Endothelial cell of umbilical vein (primary cell): ENCODE results near the gene REM2. TPM values are rescaled to one million over a fixed set of nuclear protein-coding genes. Genes with fewer than 3 reads are reported as not detected.

Experiments
- BruUV-seq: library from RNA; stranded (reverse); fragments of 400-500 nt; replicated peaks from 2 replicates; lab custom pipeline; 2021; lab: Mats Ljungman, UMichigan
- CTCF ChIA-PET: fragments of 300-600, 350-600 bp; sonication (Branson Sonifier 250); formaldehyde crosslinking; loops from one replicate; lab custom pipeline; 2021; ENCODE audit warnings: antibody characterized with exemption, inconsistent platforms; lab: Charles Lee
- POLR2A ChIA-PET: fragments of 300-600, 350-600 bp; sonication (Branson Sonifier 250); formaldehyde crosslinking; loops from one replicate; lab custom pipeline; 2021; ENCODE audit warnings: antibody characterized with exemption, inconsistent platforms; lab: Charles Lee
- DNase-seq: peaks from one replicate; pipeline ENCODE4 v3.0.0-alpha.2; 2011; ENCODE audit warnings: low read depth, low spot score
- FAIRE-seq: peaks from 2 replicates; lab custom pipeline; 2011; peaks lifted over from hg19 to GRCh38; lab: Jason Lieb, UNC
- H2AFZ ChIP-seq: 2 replicates; pipeline ENCODE4 v1.6.0; 2012; ENCODE audit warnings: low read depth, low read length, control low read depth, inconsistent platforms
- H3K27ac ChIP-seq: 2 replicates; pipeline ENCODE4 v1.5.1; 2011; ENCODE audit warnings: low read depth, mild to moderate bottlenecking, control low read depth, low read length, moderate library complexity; ENCODE audit not compliant: insufficient read depth
- H3K27me3 ChIP-seq, 2 experiments: 2 replicates each; pipeline versions ENCODE4 v1.6.0 to v1.6.1; 2011; ENCODE audit warnings: low read length in 2 of 2, mixed read lengths in 1 of 2; ENCODE audit not compliant: control insufficient read depth in 2 of 2, insufficient read depth in 2 of 2
- H3K36me3 ChIP-seq, 2 experiments: 2 replicates in 1 of 2; 3 replicates in 1 of 2; pipeline ENCODE4 v1.5.1; 2011; ENCODE audit warnings: low read length in 2 of 2, mild to moderate bottlenecking in 1 of 2, moderate library complexity in 1 of 2; ENCODE audit not compliant: control insufficient read depth in 2 of 2, insufficient read depth in 2 of 2; ENCODE audit errors: extremely low read depth in 1 of 2
- H3K4me1 ChIP-seq: 3 replicates; pipeline ENCODE4 v1.5.1; 2011; ENCODE audit warnings: mild to moderate bottlenecking, low read length; ENCODE audit not compliant: control insufficient read depth, insufficient read depth; ENCODE audit errors: extremely low read depth
- H3K4me2 ChIP-seq: 2 replicates; pipeline ENCODE4 v1.6.1; 2011; ENCODE audit warnings: low read length, control low read depth, mixed read lengths; ENCODE audit not compliant: insufficient read depth
- H3K4me3 ChIP-seq, 3 experiments: fragments of 200-600 bp in 1 of 3; sonication (generic), shearing (Covaris generic) in 1 of 3; replicated peaks in 1 of 3; 2 replicates each; pipeline ENCODE4 v1.5.1; 2011 to 2016; ENCODE audit warnings: control low read depth in 3 of 3, low read length in 3 of 3, mild to moderate bottlenecking in 2 of 3, inconsistent platforms in 1 of 3, low read depth in 1 of 3, moderate library complexity in 1 of 3; ENCODE audit not compliant: insufficient read depth in 1 of 3
- H3K79me2 ChIP-seq: 2 replicates; pipeline ENCODE4 v1.6.0; 2012; ENCODE audit warnings: low read length, inconsistent platforms; ENCODE audit not compliant: control insufficient read depth, insufficient read depth
- H3K9ac ChIP-seq: replicated peaks from 2 replicates; pipeline ENCODE3; 2011; ENCODE audit warnings: low read length, control low read depth; ENCODE audit not compliant: insufficient read depth; ENCODE audit errors: extremely low read depth
- H3K9me1 ChIP-seq: replicated peaks from 3 replicates; pipeline ENCODE4 v1.6.0; 2011; ENCODE audit warnings: mild to moderate bottlenecking, low read length; ENCODE audit not compliant: control insufficient read depth, insufficient read depth; ENCODE audit errors: extremely low read depth
- H3K9me3 ChIP-seq: replicated peaks from 2 replicates; pipeline ENCODE4 v1.5.1; 2012; ENCODE audit warnings: low read length, inconsistent platforms; ENCODE audit not compliant: control insufficient read depth, insufficient read depth
- H4K20me1 ChIP-seq: replicated peaks from 2 replicates; pipeline ENCODE3; 2011; ENCODE audit warnings: mild to moderate bottlenecking, low read length; ENCODE audit not compliant: control insufficient read depth, insufficient read depth; ENCODE audit errors: extremely low read depth
- JUN ChIP-seq: IDR thresholded peaks from 2 replicates; pipeline ENCODE4 v1.6.1; 2011; ENCODE audit warnings: borderline replicate concordance, low read depth; ENCODE audit not compliant: insufficient read length, insufficient read depth
- POLR2A ChIP-seq: IDR thresholded peaks from 2 replicates; pipeline ENCODE4 v1.6.1; 2012; ENCODE audit warnings: low read depth, mild to moderate bottlenecking, control low read depth, low read length
- dilution Hi-C: fragments of 300-500 bp; cut with MboI; formaldehyde crosslinking; loops from one replicate; pipeline ENCODE4 v1.15.0; 2019; ENCODE audit warnings: low sequenced_read_pairs; ENCODE audit not compliant: extremely low pct_ligation_motif_present
- intact Hi-C: fragments of 100-400 bp; cut with micrococcal nuclease; formaldehyde crosslinking; loops from one replicate; pipeline ENCODE4 v1.10.0; 2022
- polyA plus RNA-seq, 4 experiments: library from polyadenylated mRNA; depleted of rRNA in 3 of 4; stranded (reverse) in 3 of 4; unstranded in 1 of 4; fragments of >200 nt; gene quantifications; 2 replicates each; pipeline versions ENCODE4 v1.2.1 to v1.2.3, GENCODE V29; 2011 to 2012; ENCODE audit warnings: missing spikeins in 1 of 4
- total RNA-seq: library from RNA; stranded (reverse); gene quantifications from 2 replicates; pipeline ENCODE4 v1.2.3, GENCODE V29; 2021

Gene REM2
- total and polyA plus RNA-seq, 2 donors (not counting 3 experiments of a cell fraction or from before 2014, with no cell fraction given) = 0.33 TPM; not detected in 1

- no peak overlapping the region for H3K9ac ChIP-seq
- H4K20me1 ChIP-seq = no peaks in the 10 kb centered on the region
- CTCF ChIA-PET = interaction anchor here (1.0 kb wide), 1 partner anchor 10 kb away, joined by 3 read pairs; no protein-coding TSS in a partner anchor
- H3K9me3 ChIP-seq = no peaks in the 10 kb centered on the region
- dilution Hi-C loops (no loop called here), intact Hi-C loops (no loop called here)
- peaks cover 4% of the 10 kb centered on the region for H3K79me2 ChIP-seq
- H3K27me3 ChIP-seq = no peaks in the 10 kb centered on the region
- TF ChIP-seq JUN = no peak
- H3K27ac ChIP-seq = no peak overlapping the region
- H2AFZ ChIP-seq = no peak overlapping the region
- H3K36me3 ChIP-seq = peaks cover 37 to 51% of the 10 kb centered on the region in 2 experiments
- H3K4me2 ChIP-seq = no peak overlapping the region
- FAIRE-seq (no peak), DNase-seq (no peak)
- no TSS peak for BruUV-seq
- H3K9me1 ChIP-seq = no peaks in the 10 kb centered on the region
- no peak overlapping the region for H3K4me3 ChIP-seq
- H3K4me1 ChIP-seq = no peaks in the 10 kb centered on the region
- POLR2A ChIA-PET = no interaction called here
These were observed 22.6 kb downstream of the REM2 start for GRCh38 chr14:22905627-22906026.

- BruUV-seq = no TSS peak
These were observed 23.1 kb downstream of the REM2 start for GRCh38 chr14:22906073-22906472.

More at GRCh38 chr14:22906073-22906472, 23.1 kb downstream of the REM2 start:
- H3K27me3 ChIP-seq = no peaks in the 10 kb centered on the region
- no peak overlapping the region for H3K9ac ChIP-seq
- no peaks in the 10 kb centered on the region for H3K9me3 ChIP-seq
- TF ChIP-seq POLR2A = no peak
- peaks cover 37 to 47% of the 10 kb centered on the region in 2 experiments for H3K36me3 ChIP-seq
- no peak overlapping the region for H2AFZ ChIP-seq
- H3K4me1 ChIP-seq = no peaks in the 10 kb centered on the region
- DNase-seq = no peak
- no peak overlapping the region for H3K27ac ChIP-seq
- POLR2A ChIA-PET = no interaction called here
- H4K20me1 ChIP-seq = no peaks in the 10 kb centered on the region
- no peaks in the 10 kb centered on the region for H3K9me1 ChIP-seq
- intact Hi-C loops = no loop called here
- H3K4me2 ChIP-seq = no peak overlapping the region
- peaks cover 4% of the 10 kb centered on the region for H3K79me2 ChIP-seq
- FAIRE-seq = no peak
- dilution Hi-C loops = no loop called here
- H3K4me3 ChIP-seq = no peak overlapping the region
- CTCF ChIA-PET = interaction anchor here (1.0 kb wide), 1 partner anchor 10 kb away, joined by 3 read pairs; no protein-coding TSS in a partner anchor
